ENCODE results near the gene GNAI1.

The GNAI1 gene

GRCh38 chr7:80134536-80135308 lies at the start of gene GNAI1:
GNAI1 (plus strand) TSS chr7:80134831; CDS start chr7:80135161, 330 bp downstream.
- H3K4me3 ChIP-seq (replicated peaks in 1 of 2; ENCODE audit: low read depth in 2 of 2, low read length in 2 of 2): peak within 1 kb of the TSS; percentile 74 to 97
- TF ChIP-seq CTCF (IDR thresholded peaks at IDR 0.05; ENCODE audit: low read depth, low read length): peak; percentile 14
- peak; percentile 84 to 88 for DNase-seq (ENCODE audit: low read depth in 2 of 2)

GRCh38 chr7:80087051-80087770 lies 47.4 kb upstream of the GNAI1 start:
- no peak for TF ChIP-seq CTCF (IDR thresholded peaks at IDR 0.05; ENCODE audit: low read depth, low read length)
- no peak overlapping the region for H3K4me3 ChIP-seq (replicated peaks in 1 of 2; ENCODE audit: low read depth in 2 of 2, low read length in 2 of 2)
- peak; percentile 67 to 88 for DNase-seq (ENCODE audit: low read depth in 2 of 2)

- TF ChIP-seq CTCF (IDR thresholded peaks at IDR 0.05; ENCODE audit: low read depth, low read length): no peak
- no peak overlapping the region for H3K4me3 ChIP-seq (replicated peaks in 1 of 2; ENCODE audit: low read depth in 2 of 2, low read length in 2 of 2)
- DNase-seq (ENCODE audit: low read depth in 2 of 2): peak in 1 of 2 donors; percentile 38
Measured at GRCh38 chr7:80087771-80088170, 46.9 kb upstream of the GNAI1 start.

- TF ChIP-seq CTCF (IDR thresholded peaks at IDR 0.05; ENCODE audit: low read depth, low read length): no peak
- DNase-seq (ENCODE audit: low read depth in 2 of 2): peak; percentile 38 to 48
Measured at GRCh38 chr7:80088705-80089104, 45.9 kb upstream of the GNAI1 start.

GRCh38 chr7:80089366-80089765 lies 45.3 kb upstream of the GNAI1 start:
- H3K4me3 ChIP-seq (replicated peaks in 1 of 2; ENCODE audit: low read depth in 2 of 2, low read length in 2 of 2): no peak overlapping the region
- peak in 1 of 2 donors; percentile 60 for DNase-seq (ENCODE audit: low read depth in 2 of 2)
- no peak for TF ChIP-seq CTCF (IDR thresholded peaks at IDR 0.05; ENCODE audit: low read depth, low read length)

More at GRCh38 chr7:80088705-80089104, 45.9 kb upstream of the GNAI1 start:
- H3K4me3 ChIP-seq (replicated peaks in 1 of 2; ENCODE audit: low read depth in 2 of 2, low read length in 2 of 2): no peak overlapping the region

GRCh38 chr7:80093349-80093748 lies 41.3 kb upstream of the GNAI1 start:
- no peak for TF ChIP-seq CTCF (IDR thresholded peaks at IDR 0.05; ENCODE audit: low read depth, low read length)
- no peak overlapping the region for H3K4me3 ChIP-seq (replicated peaks in 1 of 2; ENCODE audit: low read depth in 2 of 2, low read length in 2 of 2)
- no peak for DNase-seq (ENCODE audit: low read depth in 2 of 2)
